ENCODE measurements around the gene FLT1. TPM values are rescaled to one million over a fixed set of nuclear protein-coding genes. Genes with fewer than 3 reads are reported as not detected.

The FLT1 gene
- total RNA-seq, 3 donors from 2014 or later, result 17.0 to 44.6 (median 29.0) TPM

- no peaks in the 10 kb centered on the region for H3K36me3 ChIP-seq
- no peak overlapping the region for H3K4me3 ChIP-seq
- H3K27ac ChIP-seq, result no peak overlapping the region
- DNase-seq (ENCODE audit: low spot score in 2 of 2), result no peak
- H3K27me3 ChIP-seq, result peaks cover 0 to 2% of the 10 kb centered on the region in 2 donors
- TF ChIP-seq CTCF (IDR thresholded peaks at IDR 0.05), result no peak
- no peak for TF ChIP-seq POLR2AphosphoS5 (IDR thresholded peaks at IDR 0.05)
- no peak for TF ChIP-seq POLR2A (IDR thresholded peaks at IDR 0.05)
- H3K4me1 ChIP-seq, result peaks cover 0 to 5% of the 10 kb centered on the region in 2 donors
- intact Hi-C loops (cut with DNase I; ENCODE audit: low total_unique reads), result loop anchor here (10.0 kb wide), 1 partner anchor 89 kb away; no protein-coding TSS in a partner anchor
- H3K9me3 ChIP-seq, result no peaks in the 10 kb centered on the region
Measured at GRCh38 chr13:28535734-28536133, 40.8 kb upstream of the FLT1 start.

- H3K4me1 ChIP-seq, result peaks cover 0 to 5% of the 10 kb centered on the region in 2 donors
- no peaks in the 10 kb centered on the region for H3K36me3 ChIP-seq
- TF ChIP-seq CTCF (IDR thresholded peaks at IDR 0.05), result no peak
- TF ChIP-seq POLR2A (IDR thresholded peaks at IDR 0.05), result no peak
- no peak for TF ChIP-seq POLR2AphosphoS5 (IDR thresholded peaks at IDR 0.05)
- H3K4me3 ChIP-seq, result no peak overlapping the region
- intact Hi-C loops (cut with DNase I; ENCODE audit: low total_unique reads), result loop anchor here (10.0 kb wide), 1 partner anchor 90 kb away; no protein-coding TSS in a partner anchor
- H3K27me3 ChIP-seq, result peaks cover 0 to 9% of the 10 kb centered on the region in 2 donors
- no peak for DNase-seq (ENCODE audit: low spot score in 2 of 2)
- H3K27ac ChIP-seq, result no peak overlapping the region
- no peaks in the 10 kb centered on the region for H3K9me3 ChIP-seq
Measured at GRCh38 chr13:28534801-28535200, 39.9 kb upstream of the FLT1 start.

- Histone ChIP-seq H3K27me3 (peaks cover 0 to 9% of the 10 kb centered on the region in 2 donors), H3K27ac (no peak overlapping the region), H3K4me1 (peaks cover 0 to 5% of the 10 kb centered on the region in 2 donors), H3K36me3 (no peaks in the 10 kb centered on the region), H3K4me3 (no peak overlapping the region), H3K9me3 (no peaks in the 10 kb centered on the region)
- no peak for DNase-seq (ENCODE audit: low spot score in 2 of 2)
- intact Hi-C loops (cut with DNase I; ENCODE audit: low total_unique reads), result loop anchor here (10.0 kb wide), 1 partner anchor 91 kb away; no protein-coding TSS in a partner anchor
- no peak for TF ChIP-seq POLR2AphosphoS5 (IDR thresholded peaks at IDR 0.05)
- TF ChIP-seq POLR2A (IDR thresholded peaks at IDR 0.05), result no peak
- TF ChIP-seq CTCF (IDR thresholded peaks at IDR 0.05), result no peak
Measured at GRCh38 chr13:28534210-28534609, 39.3 kb upstream of the FLT1 start.

- no peak for DNase-seq (ENCODE audit: low spot score in 2 of 2)
- no peak for TF ChIP-seq CTCF (IDR thresholded peaks at IDR 0.05)
- TF ChIP-seq POLR2A (IDR thresholded peaks at IDR 0.05), result no peak
- TF ChIP-seq POLR2AphosphoS5 (IDR thresholded peaks at IDR 0.05), result no peak
- Histone ChIP-seq H3K9me3 (no peaks in the 10 kb centered on the region), H3K27ac (no peak overlapping the region), H3K4me1 (peaks cover 0 to 5% of the 10 kb centered on the region in 2 donors), H3K27me3 (peaks cover 0 to 9% of the 10 kb centered on the region in 2 donors), H3K36me3 (no peaks in the 10 kb centered on the region), H3K4me3 (no peak overlapping the region)
- intact Hi-C loops (cut with DNase I; ENCODE audit: low total_unique reads), result loop anchor here (10.0 kb wide), 1 partner anchor 91 kb away; no protein-coding TSS in a partner anchor
Measured at GRCh38 chr13:28533441-28534166, 38.7 kb upstream of the FLT1 start.

GRCh38 chr13:28533125-28533436, 38.2 kb upstream of the FLT1 start:
- H3K4me3 ChIP-seq, result peak overlapping the region; percentile 42 to 71 (median 56)
- H3K9me3 ChIP-seq, result no peaks in the 10 kb centered on the region
- intact Hi-C loops (cut with DNase I; ENCODE audit: low total_unique reads), result loop anchor here (10.0 kb wide), 1 partner anchor 92 kb away; no protein-coding TSS in a partner anchor

More at GRCh38 chr13:28533125-28533436, 38.2 kb upstream of the FLT1 start:
- Histone ChIP-seq H3K4me1 (peaks cover 0 to 5% of the 10 kb centered on the region in 2 donors), H3K27me3 (peaks cover 0 to 9% of the 10 kb centered on the region in 2 donors), H3K27ac (peak overlapping the region in 1 of 2 donors; percentile 74), H3K36me3 (no peaks in the 10 kb centered on the region)
- TF ChIP-seq POLR2A (IDR thresholded peaks at IDR 0.05), result no peak
- TF ChIP-seq CTCF (IDR thresholded peaks at IDR 0.05), result no peak
- TF ChIP-seq POLR2AphosphoS5 (IDR thresholded peaks at IDR 0.05), result no peak
- no peak for DNase-seq (ENCODE audit: low spot score in 2 of 2)

Data from breast epithelium (tissue), 4 donors.